ENCODE measurements around the gene ARMC5.

DNA sequence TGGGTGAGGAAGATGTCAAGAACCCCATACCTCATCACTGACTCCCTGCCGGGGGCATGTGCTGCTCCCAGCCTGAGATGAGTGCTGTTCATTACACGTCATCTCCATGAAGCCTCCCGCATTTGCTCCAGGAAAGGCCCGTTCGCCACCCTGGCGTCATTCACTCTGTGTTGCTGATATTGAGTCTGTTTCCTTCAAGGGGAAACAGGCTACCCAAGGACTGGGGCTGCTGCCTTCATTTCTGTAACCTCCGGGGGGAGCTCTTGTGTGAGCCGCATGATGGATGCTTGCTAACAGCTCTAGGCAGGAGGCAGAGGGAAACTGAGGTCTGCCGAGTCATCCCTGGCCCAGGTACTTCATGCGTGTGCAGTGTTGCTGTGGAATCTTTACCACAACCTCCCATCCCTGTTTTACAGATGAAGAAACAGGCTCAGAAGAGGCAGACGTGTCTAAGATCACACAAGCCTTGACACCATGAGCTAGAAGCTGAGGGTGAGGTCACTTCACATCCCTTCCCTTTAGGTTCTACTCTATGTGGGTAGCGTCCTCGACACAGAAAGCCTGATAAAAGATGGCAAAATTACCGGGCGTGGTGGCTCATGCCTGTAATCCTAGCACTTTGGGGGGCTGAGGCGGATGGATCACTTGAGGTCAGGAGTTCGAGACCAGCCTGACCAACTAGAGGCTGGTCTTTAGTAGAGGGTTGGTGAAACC is 3.5 kb upstream of the ARMC5 start:
- TF ChIP-seq, protein P1, sequence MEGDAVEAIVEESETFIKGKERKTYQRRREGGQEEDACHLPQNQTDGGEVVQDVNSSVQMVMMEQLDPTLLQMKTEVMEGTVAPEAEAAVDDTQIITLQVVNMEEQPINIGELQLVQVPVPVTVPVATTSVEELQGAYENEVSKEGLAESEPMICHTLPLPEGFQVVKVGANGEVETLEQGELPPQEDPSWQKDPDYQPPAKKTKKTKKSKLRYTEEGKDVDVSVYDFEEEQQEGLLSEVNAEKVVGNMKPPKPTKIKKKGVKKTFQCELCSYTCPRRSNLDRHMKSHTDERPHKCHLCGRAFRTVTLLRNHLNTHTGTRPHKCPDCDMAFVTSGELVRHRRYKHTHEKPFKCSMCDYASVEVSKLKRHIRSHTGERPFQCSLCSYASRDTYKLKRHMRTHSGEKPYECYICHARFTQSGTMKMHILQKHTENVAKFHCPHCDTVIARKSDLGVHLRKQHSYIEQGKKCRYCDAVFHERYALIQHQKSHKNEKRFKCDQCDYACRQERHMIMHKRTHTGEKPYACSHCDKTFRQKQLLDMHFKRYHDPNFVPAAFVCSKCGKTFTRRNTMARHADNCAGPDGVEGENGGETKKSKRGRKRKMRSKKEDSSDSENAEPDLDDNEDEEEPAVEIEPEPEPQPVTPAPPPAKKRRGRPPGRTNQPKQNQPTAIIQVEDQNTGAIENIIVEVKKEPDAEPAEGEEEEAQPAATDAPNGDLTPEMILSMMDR (IDR thresholded peaks at IDR 0.05), result no peak
- no peak for TF ChIP-seq POLR2A (IDR thresholded peaks at IDR 0.05)
